IMR-90 (cell line): ENCODE data around the gene DNAH8. TPM values are rescaled to one million over a fixed set of nuclear protein-coding genes. Genes with fewer than 3 reads are reported as not detected.

Experiments
- ATAC-seq: fragments of 200-7000 bp; cut with Tn5 transposase; 2 replicates; pipeline ENCODE4 v1.9.1; 2020; ENCODE audit warnings: low read depth, mild to moderate bottlenecking, moderate library complexity
- BruUV-seq: library from RNA; stranded (reverse); fragments of 400-500 nt; replicated peaks from 2 replicates; lab custom pipeline; 2021; lab: Mats Ljungman, UMichigan
- CTCF ChIA-PET: fragments of 300-600 bp; formaldehyde crosslinking; extraction: SDS; loops from one replicate; lab custom pipeline; 2021; ENCODE audit warnings: antibody characterized with exemption; lab: Yijun Ruan, JAX
- POLR2A ChIA-PET: fragments of 300-600 bp; sonication (Branson Sonifier 250); formaldehyde crosslinking; loops from one replicate; lab custom pipeline; 2022; ENCODE audit warnings: antibody characterized with exemption; ENCODE audit not compliant: unreplicated experiment; lab: Charles Lee
- DNase-seq: peaks from one replicate; pipeline ENCODE4 v3.0.0; 2013
- H2AFZ ChIP-seq: replicated peaks from 2 replicates; pipeline ENCODE3; 2013; ENCODE audit warnings: low read length, mild to moderate bottlenecking; ENCODE audit not compliant: poor library complexity
- H2AK5ac ChIP-seq: 2 replicates; pipeline ENCODE4 v1.6.1; 2013; ENCODE audit warnings: low read depth, low read length, inconsistent platforms
- H2AK9ac ChIP-seq: replicated peaks from 2 replicates; pipeline ENCODE3; 2013; ENCODE audit warnings: mild to moderate bottlenecking, low read depth, low read length, moderate library complexity; ENCODE audit not compliant: poor library complexity
- H2BK120ac ChIP-seq: 2 replicates; pipeline ENCODE4 v1.6.1; 2013; ENCODE audit warnings: low read depth, low read length, inconsistent platforms
- H2BK15ac ChIP-seq: 3 replicates; pipeline ENCODE4 v1.6.1; 2013; ENCODE audit warnings: low read depth, low read length, inconsistent platforms
- H2BK20ac ChIP-seq: 2 replicates; pipeline ENCODE4 v1.6.1; 2013; ENCODE audit warnings: low read depth, mild to moderate bottlenecking, inconsistent platforms, low read length, moderate library complexity
- H2BK5ac ChIP-seq: 2 replicates; pipeline ENCODE4 v1.6.1; 2013; ENCODE audit warnings: mild to moderate bottlenecking, low read depth, low read length, inconsistent platforms; ENCODE audit not compliant: poor library complexity, severe bottlenecking
- H3K14ac ChIP-seq: replicated peaks from 2 replicates; pipeline ENCODE4 v1.6.1; 2013; ENCODE audit warnings: low read depth, low read length, inconsistent platforms
- H3K18ac ChIP-seq: 2 replicates; pipeline ENCODE4 v1.6.1; 2013; ENCODE audit warnings: low read depth, low read length, control low read depth
- H3K23ac ChIP-seq: 2 replicates; pipeline ENCODE4 v1.6.1; 2013; ENCODE audit warnings: low read depth, low read length, inconsistent platforms
- H3K27ac ChIP-seq: 2 replicates; pipeline ENCODE4 v1.5.1; 2013; ENCODE audit warnings: mild to moderate bottlenecking, control low read depth, low read length; ENCODE audit not compliant: insufficient read depth
- H3K27me3 ChIP-seq: 2 replicates; pipeline ENCODE4 v1.6.1; 2013; ENCODE audit warnings: low read length; ENCODE audit not compliant: control insufficient read depth, insufficient read depth
- H3K36me3 ChIP-seq: 2 replicates; pipeline ENCODE4 v1.6.1; 2013; ENCODE audit warnings: low read length, mixed read lengths; ENCODE audit not compliant: control insufficient read depth, insufficient read depth
- H3K4ac ChIP-seq: 2 replicates; pipeline ENCODE4 v1.6.1; 2013; ENCODE audit warnings: low read depth, low read length, inconsistent platforms
- H3K4me1 ChIP-seq: 2 replicates; pipeline ENCODE4 v1.6.1; 2013; ENCODE audit warnings: low read length, mixed read lengths; ENCODE audit not compliant: control insufficient read depth, insufficient read depth
- H3K4me2 ChIP-seq: 2 replicates; pipeline ENCODE4 v1.6.1; 2013; ENCODE audit warnings: low read depth, mild to moderate bottlenecking, control low read depth, low read length, moderate library complexity
- H3K4me3 ChIP-seq: 2 replicates; pipeline ENCODE4 v1.5.1; 2013; ENCODE audit warnings: low read depth, mild to moderate bottlenecking, control low read depth, low read length, moderate library complexity; ENCODE audit not compliant: insufficient read depth
- H3K56ac ChIP-seq: 2 replicates; pipeline ENCODE4 v1.6.1; 2013; ENCODE audit warnings: low read length, inconsistent platforms; ENCODE audit not compliant: insufficient read depth; ENCODE audit errors: extremely low read depth
- H3K79me1 ChIP-seq, 2 experiments: 2 replicates each; pipeline ENCODE4 v1.6.1; 2013; ENCODE audit warnings: low read length in 2 of 2, inconsistent platforms in 1 of 2, low read depth in 1 of 2
- H3K9ac ChIP-seq: 2 replicates; pipeline ENCODE4 v1.6.1; 2013; ENCODE audit warnings: low read depth, low read length, control low read depth
- H3K9me1 ChIP-seq: 2 replicates; pipeline ENCODE4 v1.6.1; 2013; ENCODE audit warnings: low read length, inconsistent platforms; ENCODE audit not compliant: insufficient read depth
- H3K9me3 ChIP-seq: 2 replicates; pipeline ENCODE4 v1.6.1; 2013; ENCODE audit warnings: low read length; ENCODE audit not compliant: control insufficient read depth, insufficient read depth
- H4K20me1 ChIP-seq: 2 replicates; pipeline ENCODE4 v1.6.1; 2013; ENCODE audit warnings: low read length, inconsistent platforms; ENCODE audit not compliant: insufficient read depth
- H4K5ac ChIP-seq: 2 replicates; pipeline ENCODE4 v1.6.1; 2013; ENCODE audit warnings: mild to moderate bottlenecking, low read depth, low read length, control low read depth
- H4K8ac ChIP-seq, 2 experiments: 2 replicates each; pipeline ENCODE4 v1.6.1; 2013; ENCODE audit warnings: low read depth in 2 of 2, low read length in 2 of 2, control low read depth in 1 of 2, inconsistent platforms in 1 of 2
- H4K91ac ChIP-seq: 2 replicates; pipeline ENCODE4 v1.6.1; 2013; ENCODE audit warnings: low read depth, low read length, inconsistent platforms; ENCODE audit not compliant: insufficient read depth
- BHLHE40 ChIP-seq: fragments of 150-350 bp; IDR thresholded peaks from 2 replicates; pipeline ENCODE4 v1.6.1; 2016; ENCODE audit warnings: mild to moderate bottlenecking, low read depth, low read length
- CEBPB ChIP-seq: IDR thresholded peaks from 2 replicates; pipeline ENCODE4 v1.6.1; 2012; ENCODE audit warnings: low read depth, low read length, improper control_type of control experiment
- CTCF ChIP-seq: conservative IDR thresholded peaks from 2 replicates; pipeline ENCODE4 v1.5.1; 2012; ENCODE audit warnings: mild to moderate bottlenecking, low read depth, low read length, improper control_type of control experiment
- FOS ChIP-seq: fragments of 150-350 bp; IDR thresholded peaks from 2 replicates; pipeline ENCODE4 v1.6.1; 2016; ENCODE audit warnings: low read depth, low read length
- MXI1 ChIP-seq: IDR thresholded peaks from 2 replicates; pipeline ENCODE4 v1.6.1; 2012; ENCODE audit warnings: low read depth, mild to moderate bottlenecking, low read length, moderate library complexity, borderline replicate concordance
- NFE2L2 ChIP-seq: fragments of 150-350 bp; IDR thresholded peaks from 2 replicates; pipeline ENCODE4 v1.6.1; 2016; ENCODE audit warnings: low read depth, mild to moderate bottlenecking, low read length
- POLR2A ChIP-seq: IDR thresholded peaks from 2 replicates; pipeline ENCODE4 v1.6.1; 2012; ENCODE audit warnings: mild to moderate bottlenecking, low read depth, low read length
- RFX5 ChIP-seq: IDR thresholded peaks from 2 replicates; pipeline ENCODE4 v1.8.0; 2012; ENCODE audit warnings: low read depth, mild to moderate bottlenecking, low read length, moderate library complexity
- WGBS, 2 experiments: methylation state at CpG; one replicate each; pipeline versions ENCODE4 v1.1.5 to v1.1.7; 2013; ENCODE audit warnings: missing lambda C conversion rate in 2 of 2; ENCODE audit not compliant: insufficient read length in 1 of 2; ENCODE audit errors: extremely low coverage in 2 of 2; 5-methylcytosine and 5-hydroxymethylcytosine counted together
- dilution Hi-C: fragments of 300-500 bp; cut with HindIII; formaldehyde crosslinking; loops from one replicate; pipeline ENCODE4 v1.14.3; 2018; ENCODE audit warnings: low sequenced_read_pairs; ENCODE audit not compliant: unreplicated experiment
- in situ Hi-C: fragments of 300-500 bp; cut with MboI; formaldehyde crosslinking; loops from 3 replicates; pipeline ENCODE4 v1.14.3; 2019; ENCODE audit warnings: low sequenced_read_pairs, inconsistent platforms, mixed read lengths
- intact Hi-C: fragments of 100-400 bp; cut with micrococcal nuclease; formaldehyde crosslinking; loops from 2 replicates; pipeline ENCODE4 v1.10.0; 2022
- polyA plus RNA-seq, 3 experiments: library from polyadenylated mRNA; depleted of rRNA; stranded (reverse); fragments of >200 nt; gene quantifications; 2 replicates each; pipeline ENCODE4 v1.2.3, GENCODE V29; 2012; ENCODE audit warnings: low replicate concordance in 1 of 3
- total RNA-seq: library from RNA; depleted of rRNA; stranded (reverse); fragments of >200 nt; gene quantifications from 2 replicates; pipeline ENCODE4 v1.2.3, GENCODE V29; 2012
- TF ChIP-seq, protein P1 (sequence below): fragments of 150-350 bp; IDR thresholded peaks from 2 replicates; pipeline ENCODE4 v1.6.1; 2016; ENCODE audit warnings: low read depth, mild to moderate bottlenecking, low read length, moderate library complexity, borderline replicate concordance

Gene DNAH8
- total and polyA plus RNA-seq, 2 of the 4 experiments (the other 2 are of a cell fraction), result not detected

DNA sequence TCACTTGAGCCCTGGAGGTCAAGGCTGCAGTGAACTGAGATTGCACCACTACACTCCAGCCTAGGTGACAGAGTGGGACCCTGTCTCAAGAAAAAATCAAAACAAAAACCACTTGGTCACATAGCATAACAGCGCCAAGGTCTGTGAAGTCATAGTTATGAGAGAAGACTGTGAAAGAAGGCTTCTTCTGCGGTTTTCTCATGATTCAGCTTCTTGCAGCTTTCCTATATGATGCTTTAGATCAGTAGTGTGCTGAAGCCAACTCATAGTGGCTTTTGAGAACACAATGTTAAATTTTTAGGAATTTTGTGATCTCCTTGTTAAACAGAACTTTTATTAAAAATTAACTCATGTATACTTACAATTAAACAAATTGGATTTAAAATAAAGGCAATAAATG, 197.3 kb downstream of the DNAH8 start:
- DNase-seq, result no peak
- in situ Hi-C loops (no loop called here), dilution Hi-C loops (no loop called here), intact Hi-C loops (no loop called here)
- ATAC-seq, result no peak
- H2AK5ac ChIP-seq, result no peak overlapping the region
- H3K27me3 ChIP-seq, result no peaks in the 10 kb centered on the region
- no peak overlapping the region for H2BK5ac ChIP-seq
- H3K9me1 ChIP-seq, result no peaks in the 10 kb centered on the region
- no peak overlapping the region for H3K23ac ChIP-seq
- no TSS peak for BruUV-seq
- CTCF ChIA-PET, result no interaction called here
- no peaks in the 10 kb centered on the region for H3K79me1 ChIP-seq
- no peak overlapping the region for H4K91ac ChIP-seq
- no peak overlapping the region for H2BK120ac ChIP-seq
- H3K14ac ChIP-seq, result no peak overlapping the region
- no peak overlapping the region for H3K4ac ChIP-seq
- POLR2A ChIA-PET, result no interaction called here
- no peak overlapping the region for H2AFZ ChIP-seq
- H4K8ac ChIP-seq, result no peak overlapping the region
- no peak overlapping the region for H2BK15ac ChIP-seq
- no peak overlapping the region for H3K4me3 ChIP-seq
- no CpG with 5 or more reads among the region's 2 CpGs for WGBS, 2 experiments
- TF ChIP-seq FOS (no peak), MXI1 (no peak), CTCF (no peak), RFX5 (no peak), POLR2A (no peak), BHLHE40 (no peak), NFE2L2 (no peak), CEBPB (no peak)
- TF ChIP-seq, protein P1, sequence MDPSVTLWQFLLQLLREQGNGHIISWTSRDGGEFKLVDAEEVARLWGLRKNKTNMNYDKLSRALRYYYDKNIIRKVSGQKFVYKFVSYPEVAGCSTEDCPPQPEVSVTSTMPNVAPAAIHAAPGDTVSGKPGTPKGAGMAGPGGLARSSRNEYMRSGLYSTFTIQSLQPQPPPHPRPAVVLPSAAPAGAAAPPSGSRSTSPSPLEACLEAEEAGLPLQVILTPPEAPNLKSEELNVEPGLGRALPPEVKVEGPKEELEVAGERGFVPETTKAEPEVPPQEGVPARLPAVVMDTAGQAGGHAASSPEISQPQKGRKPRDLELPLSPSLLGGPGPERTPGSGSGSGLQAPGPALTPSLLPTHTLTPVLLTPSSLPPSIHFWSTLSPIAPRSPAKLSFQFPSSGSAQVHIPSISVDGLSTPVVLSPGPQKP, result no peak
- H2AK9ac ChIP-seq, result no peak overlapping the region
- H3K27ac ChIP-seq, result no peak overlapping the region
- H3K36me3 ChIP-seq, result no peaks in the 10 kb centered on the region
- H4K20me1 ChIP-seq, result no peaks in the 10 kb centered on the region
- H2BK20ac ChIP-seq, result no peak overlapping the region
- no peak overlapping the region for H3K18ac ChIP-seq
- H3K4me2 ChIP-seq, result no peak overlapping the region
- H3K56ac ChIP-seq, result no peak overlapping the region
- no peak overlapping the region for H3K9ac ChIP-seq
- no peaks in the 10 kb centered on the region for H3K4me1 ChIP-seq
- H3K9me3 ChIP-seq, result no peaks in the 10 kb centered on the region
- no peak overlapping the region for H4K5ac ChIP-seq
